Stimulated activated CD4-positive, alpha-beta T cell treated with anti-CD3 and anti-CD28 coated beads, Interleukin-15, amount 100 ng/mL, for 1 hour (primary cell): ENCODE data around the gene SAFB2.

Experiments
- DNase-seq, 2 donors: peaks; one replicate each; pipeline ENCODE4 v3.0.0-alpha.2; 2020; ENCODE audit warnings: low read depth in 1 of 2, low spot score in 1 of 2

The SAFB2 gene

DNA sequence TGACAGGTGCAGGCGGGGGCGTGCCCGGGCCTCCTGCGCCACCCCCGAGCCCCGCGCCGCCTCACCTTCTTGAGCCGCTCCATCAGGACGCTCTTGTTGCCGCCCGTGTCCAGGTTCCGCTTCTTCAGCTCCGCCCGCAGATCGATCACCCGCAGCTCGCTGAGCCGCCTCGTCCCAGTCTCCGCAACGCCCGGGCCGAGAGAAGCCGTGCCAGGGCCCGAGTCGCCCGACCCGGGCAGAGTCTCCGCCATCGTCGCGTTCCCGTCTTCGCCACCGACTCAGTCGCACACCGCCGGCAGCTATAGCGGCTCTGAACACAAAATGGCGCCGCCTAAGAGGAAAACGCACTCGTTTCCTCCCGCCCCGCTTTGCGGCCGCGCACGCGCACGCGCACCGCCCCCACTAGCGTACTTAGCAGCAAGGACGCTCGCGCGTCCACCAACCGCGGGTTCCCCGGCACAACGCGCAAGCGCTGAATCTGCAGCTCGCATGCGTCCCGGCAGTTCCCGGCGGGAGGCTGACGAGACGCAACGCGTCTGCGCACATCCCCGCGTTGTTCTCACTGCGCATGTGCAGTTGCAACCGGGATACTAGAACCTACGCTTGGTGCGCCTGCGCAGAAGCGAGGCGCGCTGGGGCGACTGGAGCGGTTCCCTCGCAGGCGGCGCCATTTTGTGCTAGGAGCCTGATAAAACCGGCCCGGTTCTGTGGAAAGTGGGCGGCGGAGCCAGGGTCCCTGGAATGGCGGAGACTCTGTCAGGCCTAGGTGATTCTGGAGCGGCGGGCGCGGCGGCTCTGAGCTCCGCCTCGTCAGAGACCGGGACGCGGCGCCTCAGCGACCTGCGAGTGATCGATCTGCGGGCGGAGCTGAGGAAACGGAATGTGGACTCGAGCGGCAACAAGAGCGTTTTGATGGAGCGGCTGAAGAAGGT, at the start of gene SAFB2, which contains the start of gene SAFB:
Gene SAFB2 (minus strand): TSS at position 312 of the 932 bp plus-strand sequence. CDS start 61 bp downstream, at position 251.
Gene SAFB (plus strand): TSS at position 619 of the 932 bp plus-strand sequence. CDS start 123 bp downstream, at position 742.
- DNase-seq, result peak; percentile 99

DNA sequence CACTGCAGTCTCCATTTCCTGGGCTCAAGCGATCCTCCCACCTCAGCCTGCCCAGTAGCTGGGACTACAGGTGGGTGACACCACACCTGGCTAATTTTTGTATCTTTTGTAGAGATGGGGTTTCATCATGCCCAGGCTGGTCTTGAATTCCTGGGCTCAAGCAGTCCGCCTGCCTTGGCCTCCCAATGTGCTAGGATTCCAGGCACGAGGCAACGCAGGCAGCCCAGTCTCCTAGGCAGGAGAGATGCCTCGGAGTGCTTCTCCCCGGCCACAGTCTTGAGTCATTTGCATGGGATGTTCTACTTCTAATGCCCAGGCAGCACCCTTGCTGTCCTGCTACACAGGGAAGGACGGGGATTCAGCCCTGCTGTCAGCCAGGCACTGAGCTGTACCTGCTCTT, 49.0 kb upstream of the SAFB2 start:
- no peak for DNase-seq

DNA sequence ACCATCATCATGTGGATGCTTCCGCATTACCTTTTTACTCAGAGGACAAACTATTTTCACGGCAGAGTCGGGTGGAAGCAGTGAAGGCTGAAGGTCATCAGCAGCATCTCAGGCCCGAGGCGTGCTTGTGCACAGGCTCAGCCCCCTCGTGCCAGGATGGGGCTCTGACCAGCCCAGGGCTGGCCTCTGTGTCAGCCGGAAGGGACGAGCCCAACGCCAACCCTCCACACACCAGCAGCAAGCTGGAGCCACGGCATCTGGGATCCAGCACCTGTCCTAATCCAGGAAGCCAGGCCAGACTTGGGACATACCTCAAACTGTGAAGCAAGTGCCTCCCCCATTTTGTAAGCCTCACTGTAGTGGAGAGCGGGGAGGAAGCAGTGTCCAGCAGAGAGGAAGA, 46.6 kb upstream of the SAFB2 start:
- DNase-seq, result no peak

GRCh38 chr19:5667751-5668271, 45.2 kb upstream of the SAFB2 start:
- no peak for DNase-seq

- DNase-seq, result no peak
Observed at GRCh38 chr19:5666921-5667610, 44.5 kb upstream of the SAFB2 start.

DNA sequence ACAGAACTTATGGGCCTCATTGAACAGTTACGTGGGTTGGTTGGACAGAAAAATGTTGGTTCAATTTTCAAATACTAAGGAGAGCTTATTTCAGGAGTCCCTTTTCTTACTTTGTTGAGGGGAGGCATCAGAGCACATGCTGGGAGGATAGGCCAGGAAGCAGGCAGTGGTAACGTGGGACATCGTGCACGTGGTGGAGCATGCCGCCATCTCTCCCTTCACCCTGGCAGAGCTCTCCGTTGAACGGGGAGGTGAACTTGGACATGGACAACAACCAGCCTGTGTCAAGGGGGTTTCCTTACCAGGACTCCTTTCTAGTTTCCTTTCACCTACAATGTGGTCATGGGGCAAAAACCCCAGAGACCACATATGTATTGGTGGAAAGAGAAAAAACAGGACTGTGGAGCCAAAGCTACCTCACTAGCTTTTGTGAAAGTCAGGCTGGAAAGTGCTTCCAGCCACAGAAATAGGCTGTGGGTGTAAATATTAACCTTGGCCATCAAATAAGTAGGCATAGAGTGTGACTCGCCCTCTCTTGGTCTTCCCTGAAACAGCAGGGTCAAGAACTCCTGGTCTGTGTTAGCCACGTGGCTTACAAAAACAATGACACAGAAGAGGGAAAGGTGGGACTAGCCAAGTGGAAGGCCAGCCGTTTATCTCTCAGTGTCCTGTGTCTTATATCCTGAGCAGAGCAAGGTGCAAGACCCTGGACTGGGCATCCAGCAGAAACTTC, 43.4 kb upstream of the SAFB2 start:
- no peak for DNase-seq

GRCh38 chr19:5664515-5664914, 41.9 kb upstream of the SAFB2 start:
- no peak for DNase-seq

GRCh38 chr19:5663904-5664303, 41.3 kb upstream of the SAFB2 start:
- no peak for DNase-seq

DNA sequence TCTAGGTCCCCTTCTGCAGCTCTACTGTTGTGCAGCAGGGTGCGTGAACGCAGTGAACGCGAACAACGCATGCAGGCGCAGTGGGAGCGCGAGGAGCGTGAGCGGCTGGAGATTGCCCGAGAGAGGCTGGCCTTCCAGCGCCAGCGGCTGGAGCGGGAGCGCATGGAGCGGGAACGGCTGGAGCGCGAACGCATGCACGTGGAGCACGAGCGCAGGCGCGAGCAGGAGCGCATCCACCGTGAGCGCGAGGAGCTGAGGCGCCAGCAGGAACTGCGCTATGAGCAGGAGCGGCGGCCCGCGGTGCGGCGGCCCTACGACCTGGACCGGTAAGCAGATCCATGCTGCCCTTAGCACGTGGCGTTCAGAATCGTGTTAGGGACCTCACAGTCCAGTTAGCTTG, 38.9 kb upstream of the SAFB2 start:
- DNase-seq, result no peak

- DNase-seq, result no peak
Observed at GRCh38 chr19:5655412-5655811, 32.8 kb upstream of the SAFB2 start.

DNA sequence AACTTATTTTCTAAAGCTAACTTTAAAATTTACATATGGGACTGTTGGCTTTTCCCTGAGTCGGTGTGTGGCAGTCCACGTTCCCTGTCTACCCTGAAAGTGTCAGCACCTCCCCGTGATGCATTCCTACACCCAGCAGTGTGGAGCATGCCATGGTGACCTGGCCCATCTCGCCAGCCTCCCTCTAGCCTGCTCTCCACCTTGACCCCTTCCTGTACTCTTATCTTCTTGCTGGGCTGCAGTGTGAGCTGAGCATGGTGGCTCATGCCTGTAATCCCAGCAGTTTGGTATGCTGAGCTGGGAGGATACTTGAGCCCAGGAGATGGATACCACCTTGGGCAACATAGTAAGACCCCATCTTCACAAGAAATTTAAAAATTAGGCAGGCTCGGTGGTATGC, 32.4 kb upstream of the SAFB2 start:
- DNase-seq, result no peak

DNA sequence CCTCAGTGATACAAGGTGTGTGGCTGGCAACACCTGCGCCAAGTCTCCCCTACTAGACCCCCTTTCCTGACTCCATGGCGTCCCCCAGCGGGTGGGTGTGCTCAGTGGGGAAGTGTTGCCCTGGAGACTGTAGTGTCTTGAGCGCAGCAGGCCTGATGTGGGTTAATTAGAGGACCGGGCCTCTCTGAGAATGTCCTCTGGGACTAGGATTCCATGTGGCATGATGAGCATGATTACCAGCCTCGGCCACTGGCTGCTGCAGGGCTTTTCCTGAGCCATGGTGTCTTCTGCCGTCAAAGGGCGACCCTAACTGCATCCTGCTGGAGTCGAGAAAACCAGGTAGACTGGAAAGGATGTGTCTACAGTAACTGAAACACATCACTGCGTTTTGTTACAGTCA, 29.7 kb upstream of the SAFB2 start:
- DNase-seq, result no peak

GRCh38 chr19:5651361-5651760, 28.8 kb upstream of the SAFB2 start:
- DNase-seq, result no peak

DNA sequence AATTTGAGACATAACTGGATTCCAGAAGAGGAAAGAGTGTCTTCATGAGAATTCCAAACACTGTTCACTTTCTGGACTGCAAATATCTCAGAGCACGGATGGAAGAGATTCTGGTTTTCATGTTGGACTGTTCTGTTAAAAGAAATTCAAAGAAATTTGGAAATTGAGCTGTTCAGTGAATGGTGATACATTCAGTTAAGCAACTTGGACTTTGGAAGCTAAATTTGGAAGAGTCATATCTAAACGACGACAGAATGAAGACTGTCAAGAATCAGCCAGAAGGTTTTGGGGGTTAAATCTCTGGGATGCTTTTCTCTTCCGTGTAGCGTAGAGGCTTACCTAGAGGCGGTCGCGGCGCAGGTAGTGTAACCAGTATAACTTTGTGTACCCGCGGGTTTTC, 25.9 kb upstream of the SAFB2 start:
- DNase-seq, result no peak

DNA sequence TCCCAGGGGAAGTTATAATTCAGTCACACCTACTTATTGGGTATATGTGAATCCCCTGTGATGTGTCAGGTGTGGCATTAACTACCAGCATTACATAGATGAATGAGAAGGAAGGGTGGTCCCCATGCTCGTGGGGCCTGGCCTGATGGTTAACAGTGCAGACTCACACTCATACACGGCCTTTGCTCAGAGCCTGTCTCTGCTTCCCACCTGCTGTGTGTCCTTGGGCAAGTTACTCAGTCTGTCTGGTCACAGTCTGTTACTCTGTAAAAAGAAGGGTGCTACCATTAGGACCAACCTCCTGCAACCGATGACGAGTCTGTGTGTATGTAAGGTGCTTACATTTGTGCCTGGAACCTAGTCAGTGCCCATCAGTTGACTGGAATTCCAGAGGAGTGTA, 24.1 kb upstream of the SAFB2 start:
- no peak for DNase-seq

DNA sequence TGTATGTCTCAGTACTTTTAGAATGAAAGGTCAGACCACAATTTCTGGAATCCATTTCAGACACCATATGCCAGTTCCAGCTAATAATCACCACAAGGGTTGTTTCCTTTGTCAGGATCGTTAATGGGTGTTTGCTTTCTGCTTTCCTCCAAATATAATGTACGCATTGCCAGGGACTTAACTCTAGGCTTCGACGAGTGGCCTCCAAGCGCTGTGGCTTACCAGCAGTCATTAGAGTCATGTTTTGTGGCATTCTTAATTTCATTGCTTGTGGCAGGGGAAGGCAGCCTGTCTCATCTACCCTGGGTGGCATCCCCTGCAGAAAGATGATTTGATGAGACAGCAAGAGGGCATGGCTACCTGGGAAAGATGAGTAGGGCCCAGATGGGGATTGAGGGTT, 22.8 kb upstream of the SAFB2 start:
- no peak for DNase-seq

DNA sequence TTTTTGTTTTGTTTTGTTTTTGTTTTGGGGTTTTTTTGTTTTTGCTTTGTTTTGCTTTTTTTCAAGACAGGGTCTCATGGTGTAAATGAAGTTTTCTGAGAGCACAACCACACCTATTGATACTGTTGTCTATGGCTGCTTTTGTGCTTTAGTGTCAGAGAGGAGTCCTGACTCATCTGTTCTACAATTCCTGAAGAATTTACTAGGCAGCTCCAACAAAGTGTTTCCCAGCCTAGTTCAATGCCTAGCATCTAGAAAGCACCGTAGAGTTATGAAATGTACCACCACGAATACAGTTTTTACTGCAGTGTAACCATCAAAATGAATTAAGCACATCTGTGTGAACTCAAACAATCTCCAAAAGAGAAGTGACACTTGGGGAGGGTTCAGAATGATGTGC, 21.5 kb upstream of the SAFB2 start:
- no peak for DNase-seq

DNA sequence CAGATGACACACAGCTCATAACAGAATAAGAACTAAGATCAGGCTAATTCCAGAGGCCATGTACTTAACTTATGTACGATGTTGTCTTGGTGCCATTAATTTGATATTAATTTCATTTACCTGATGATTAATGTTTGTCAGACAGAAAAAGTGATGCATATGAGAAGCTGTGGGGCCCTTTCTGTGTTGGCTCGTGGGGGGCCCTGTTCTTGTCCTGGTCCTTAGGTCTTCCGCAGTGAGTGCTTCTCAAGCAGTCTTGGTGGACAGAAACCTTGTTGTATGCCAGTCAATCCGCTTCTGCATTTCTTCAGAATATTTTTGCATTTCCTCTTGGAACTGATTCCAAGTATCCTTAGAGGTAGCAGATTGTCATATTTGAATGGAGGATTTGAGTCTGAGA, 20.5 kb upstream of the SAFB2 start:
- no peak for DNase-seq

DNA sequence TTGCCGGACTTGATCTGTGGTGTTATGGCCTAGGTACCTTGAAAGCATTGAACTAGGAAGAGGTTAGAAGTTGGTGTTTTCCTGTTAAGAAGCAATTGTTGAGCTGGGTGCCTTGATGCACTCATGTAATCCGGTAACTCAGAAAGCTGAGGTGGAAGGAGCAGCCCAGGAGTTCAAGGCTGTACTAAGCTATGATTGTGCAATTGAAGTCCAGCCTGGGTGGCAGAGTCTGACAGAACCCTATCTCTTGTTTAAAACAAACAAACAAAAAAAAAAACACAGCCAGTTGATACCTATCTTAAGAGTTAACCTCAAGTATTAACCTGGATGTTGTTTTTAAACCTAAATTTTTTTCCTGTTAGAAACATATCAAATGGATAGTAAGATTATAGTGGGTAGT, 19.6 kb upstream of the SAFB2 start:
- DNase-seq, result no peak

DNA sequence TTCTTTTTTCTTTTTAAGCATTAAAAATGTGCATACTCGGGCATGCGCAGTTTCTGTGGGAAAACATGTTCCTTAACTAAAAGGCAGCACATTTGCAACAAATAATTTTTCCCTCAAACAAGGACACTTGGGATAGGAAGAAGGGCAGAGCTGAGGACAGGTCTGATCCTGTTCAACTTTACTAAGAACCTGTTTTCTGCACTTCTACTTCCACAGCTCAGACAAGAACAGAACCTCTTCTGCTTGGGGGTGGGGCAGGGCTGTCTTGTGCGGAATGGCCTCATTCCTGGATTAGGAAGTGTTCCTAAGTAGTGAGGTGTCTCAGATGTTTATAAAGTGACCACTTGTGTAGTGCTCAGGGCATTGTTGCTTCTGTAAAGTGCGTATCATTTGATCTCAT, 18.6 kb upstream of the SAFB2 start:
- DNase-seq, result no peak

DNA sequence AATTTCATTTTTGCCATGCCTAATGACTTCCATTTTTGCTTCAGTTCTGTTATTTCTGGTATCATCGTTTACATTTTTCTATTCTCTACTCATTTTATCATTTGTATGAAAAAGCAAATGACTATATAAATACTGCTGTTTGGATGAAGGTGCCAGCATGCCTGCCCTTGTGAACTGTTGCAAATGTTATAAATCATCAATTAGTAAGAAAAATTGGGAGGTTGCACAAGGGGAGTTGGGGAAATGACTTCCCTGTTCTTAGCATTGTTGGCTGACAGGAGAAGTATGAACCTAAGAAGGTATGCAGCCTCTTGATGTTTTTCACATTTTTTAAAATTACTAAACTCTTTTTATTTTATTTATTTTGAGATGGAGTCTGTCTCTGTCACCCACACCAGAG, 15.4 kb upstream of the SAFB2 start:
- DNase-seq, result no peak
